IMR-90 (cell line): ENCODE results near the gene SYNGR3.

ENCODE experiments used
- CTCF ChIP-seq: conservative IDR thresholded peaks from 2 replicates; pipeline ENCODE4 v1.5.1; 2012; ENCODE audit warnings: mild to moderate bottlenecking, low read depth, low read length, improper control_type of control experiment
- MAFK ChIP-seq: IDR thresholded peaks from 2 replicates; pipeline ENCODE4 v1.6.1; 2012; ENCODE audit warnings: low read depth, low read length, improper control_type of control experiment
- NFE2L2 ChIP-seq: fragments of 150-350 bp; IDR thresholded peaks from 2 replicates; pipeline ENCODE4 v1.6.1; 2016; ENCODE audit warnings: low read depth, mild to moderate bottlenecking, low read length
- RAD21 ChIP-seq: IDR thresholded peaks from 2 replicates; pipeline ENCODE4 v1.6.1; 2012; ENCODE audit warnings: low read length, improper control_type of control experiment
- RCOR1 ChIP-seq: IDR thresholded peaks from 2 replicates; pipeline ENCODE4 v1.6.1; 2012; ENCODE audit warnings: mild to moderate bottlenecking, low read length, improper control_type of control experiment; ENCODE audit not compliant: insufficient replicate concordance
- TF ChIP-seq, protein P1 (sequence below): fragments of 150-350 bp; IDR thresholded peaks from 2 replicates; pipeline ENCODE4 v1.6.1; 2017; ENCODE audit warnings: mild to moderate bottlenecking, antibody characterized with exemption, low read length, low read depth

DNA sequence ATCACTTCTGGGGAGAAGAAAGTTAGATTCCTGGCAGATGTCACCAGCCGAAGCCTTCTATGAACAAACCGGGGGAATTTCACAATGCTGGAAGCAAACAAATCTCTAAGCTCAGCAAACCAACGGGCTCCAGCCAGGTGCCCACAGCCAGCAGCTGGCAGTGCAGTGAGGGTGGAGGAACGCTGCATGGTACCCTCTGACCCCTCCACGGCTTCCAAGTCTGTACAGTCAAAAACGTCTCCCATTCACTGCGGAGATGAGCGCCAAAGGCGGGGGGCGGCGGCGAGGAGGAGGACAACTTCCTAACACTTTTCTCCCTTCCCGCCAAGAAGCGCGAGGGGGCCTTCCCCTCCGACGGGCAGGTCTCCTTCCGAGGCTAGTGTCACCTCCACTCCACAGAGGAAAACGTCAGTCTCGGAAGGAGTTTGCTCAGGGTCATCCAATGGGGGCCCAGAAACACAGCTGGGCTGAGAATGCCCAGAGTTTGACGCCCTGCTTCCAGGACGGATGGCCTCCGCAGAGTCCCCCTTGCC, 18.9 kb downstream of the SYNGR3 start:
- TF ChIP-seq RCOR1 (no peak), NFE2L2 (no peak), MAFK (0 out of 2 replicates have a peak, but pooled peaks have one; percentile 2), CTCF (no peak), RAD21 (no peak)
- TF ChIP-seq, protein P1, sequence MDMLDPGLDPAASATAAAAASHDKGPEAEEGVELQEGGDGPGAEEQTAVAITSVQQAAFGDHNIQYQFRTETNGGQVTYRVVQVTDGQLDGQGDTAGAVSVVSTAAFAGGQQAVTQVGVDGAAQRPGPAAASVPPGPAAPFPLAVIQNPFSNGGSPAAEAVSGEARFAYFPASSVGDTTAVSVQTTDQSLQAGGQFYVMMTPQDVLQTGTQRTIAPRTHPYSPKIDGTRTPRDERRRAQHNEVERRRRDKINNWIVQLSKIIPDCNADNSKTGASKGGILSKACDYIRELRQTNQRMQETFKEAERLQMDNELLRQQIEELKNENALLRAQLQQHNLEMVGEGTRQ: no peak
